Activated naive CD8-positive, alpha-beta T cell (primary cell): Measurements from ENCODE around the gene UBP1.
"Not testable (repeated sequence)": the region's sequence is repeated elsewhere in the genome, so short reads cannot be mapped to it uniquely, and the experiment has no call there.

Experiments used
- H3K27ac Mint-ChIP-seq: one replicate; pipeline ENCODE4 v1.8.0; 2021; ENCODE audit warnings: mixed read lengths
- H3K27me3 Mint-ChIP-seq: one replicate; pipeline ENCODE4 v1.8.0; 2021; ENCODE audit warnings: mixed read lengths
- H3K36me3 Mint-ChIP-seq: one replicate; pipeline ENCODE4 v1.8.0; 2021; ENCODE audit warnings: mixed read lengths
- H3K4me1 Mint-ChIP-seq: one replicate; pipeline ENCODE4 v1.8.0; 2021; ENCODE audit warnings: low read depth, mixed read lengths
- H3K4me3 Mint-ChIP-seq: one replicate; pipeline ENCODE4 v1.8.0; 2021; ENCODE audit warnings: mild to moderate bottlenecking, mixed read lengths
- H3K9me3 Mint-ChIP-seq: one replicate; pipeline ENCODE4 v1.8.0; 2021; ENCODE audit warnings: low read depth, mixed read lengths

Gene UBP1

GRCh38 chr3:33442190-33442589, 2.0 kb upstream of the UBP1 start:
- Mint-ChIP-seq H3K27ac (peak overlapping the region; percentile 100), H3K4me3 (peak overlapping the region; percentile 100), H3K4me1 (peaks cover 44% of the 10 kb centered on the region), H3K36me3 (peaks cover 2% of the 10 kb centered on the region), H3K27me3 (no peaks in the 10 kb centered on the region), H3K9me3 (no peaks in the 10 kb centered on the region)

- Mint-ChIP-seq H3K4me1 (peaks cover 44% of the 10 kb centered on the region), H3K27ac (peak overlapping the region; percentile 100), H3K4me3 (peak overlapping the region; percentile 100), H3K36me3 (peaks cover 2% of the 10 kb centered on the region), H3K27me3 (no peaks in the 10 kb centered on the region), H3K9me3 (no peaks in the 10 kb centered on the region)
Observed at GRCh38 chr3:33441225-33441976, 1.2 kb upstream of the UBP1 start.

DNA sequence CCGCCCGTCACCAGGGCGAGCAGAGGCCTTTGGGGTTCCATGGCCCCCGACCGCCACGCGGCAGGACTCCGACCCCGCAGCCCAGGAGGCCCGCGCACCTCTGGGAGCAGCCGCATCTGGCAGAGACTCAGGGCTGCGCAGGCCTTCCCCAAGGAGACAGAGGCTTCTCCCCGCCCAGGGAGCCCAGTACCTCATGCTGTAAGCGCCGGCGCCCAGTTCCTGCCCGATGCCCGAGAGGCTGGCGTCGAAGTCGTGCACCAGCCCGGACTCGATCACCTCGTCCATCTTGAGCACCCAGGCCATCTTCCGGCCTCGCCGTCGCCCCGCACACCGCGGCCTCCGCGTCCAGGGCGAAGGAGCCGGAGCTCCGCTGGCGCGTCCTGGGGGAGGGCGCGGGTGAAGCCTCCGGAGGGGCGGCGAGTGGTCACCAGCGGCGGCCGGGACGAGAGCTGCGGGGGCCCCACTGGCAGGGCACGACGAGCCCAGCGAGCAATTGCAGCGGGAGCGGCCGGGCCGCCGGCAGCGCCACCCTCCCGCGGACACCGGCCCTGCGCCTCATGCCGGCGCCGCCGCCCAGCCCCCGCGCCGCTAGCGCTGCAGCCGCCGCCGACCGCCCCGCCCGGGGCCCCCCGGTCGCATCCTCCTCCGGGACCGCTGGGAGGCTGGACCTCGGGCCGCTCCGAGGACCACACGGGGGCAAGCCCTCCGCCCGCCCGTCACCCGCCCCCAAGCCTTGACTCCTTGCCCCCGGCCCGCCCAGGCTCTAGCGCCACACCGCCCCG, 468 bp downstream of the UBP1 start:
- H3K36me3 Mint-ChIP-seq: peaks cover 2% of the 10 kb centered on the region
- no peaks in the 10 kb centered on the region for H3K27me3 Mint-ChIP-seq
- H3K27ac Mint-ChIP-seq: peak overlapping the region; percentile 93
- no peaks in the 10 kb centered on the region for H3K9me3 Mint-ChIP-seq
- H3K4me1 Mint-ChIP-seq: peaks cover 57% of the 10 kb centered on the region
- peak overlapping the region; percentile 100 for H3K4me3 Mint-ChIP-seq

- peaks cover 2% of the 10 kb centered on the region for H3K36me3 Mint-ChIP-seq
- H3K9me3 Mint-ChIP-seq: no peaks in the 10 kb centered on the region
- peak overlapping the region; percentile 93 for H3K4me3 Mint-ChIP-seq
- peak overlapping the region; percentile 93 for H3K27ac Mint-ChIP-seq
- H3K27me3 Mint-ChIP-seq: no peaks in the 10 kb centered on the region
- peaks cover 60% of the 10 kb centered on the region for H3K4me1 Mint-ChIP-seq
Observed at GRCh38 chr3:33438881-33439545, 1.2 kb downstream of the UBP1 start.

DNA sequence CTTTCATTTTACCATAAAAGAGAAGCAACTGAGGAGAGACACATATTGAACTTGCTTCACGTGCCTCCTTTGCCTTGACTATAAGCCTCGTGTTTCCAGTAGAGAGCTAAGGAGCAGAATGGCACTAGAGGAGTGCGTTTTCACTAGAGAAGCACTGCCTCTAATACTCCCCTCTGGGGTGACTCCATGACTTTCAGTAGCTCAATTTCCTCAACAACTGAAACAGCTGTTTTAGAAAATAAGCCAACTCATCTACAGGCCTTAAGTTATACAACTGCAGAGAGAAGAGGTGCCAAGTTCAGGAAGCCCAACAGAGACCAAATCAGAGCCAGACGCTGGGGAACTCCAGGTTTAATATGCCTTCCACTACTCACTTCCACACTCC, 1.9 kb downstream of the UBP1 start:
- Mint-ChIP-seq H3K9me3 (no peaks in the 10 kb centered on the region), H3K4me1 (peaks cover 67% of the 10 kb centered on the region), H3K36me3 (peaks cover 2% of the 10 kb centered on the region), H3K27me3 (no peaks in the 10 kb centered on the region), H3K4me3 (peak overlapping the region; percentile 93), H3K27ac (peak overlapping the region; percentile 93)

GRCh38 chr3:33437556-33438283, 2.5 kb downstream of the UBP1 start:
- Mint-ChIP-seq H3K36me3 (peaks cover 2% of the 10 kb centered on the region), H3K9me3 (no peaks in the 10 kb centered on the region), H3K4me3 (peak overlapping the region; percentile 93), H3K27ac (peak overlapping the region; percentile 34), H3K4me1 (peaks cover 71% of the 10 kb centered on the region), H3K27me3 (no peaks in the 10 kb centered on the region)

GRCh38 chr3:33433843-33434242, 6.4 kb downstream of the UBP1 start:
- peak overlapping the region; percentile 27 for H3K4me3 Mint-ChIP-seq
- no peaks in the 10 kb centered on the region for H3K27me3 Mint-ChIP-seq
- H3K9me3 Mint-ChIP-seq: no peaks in the 10 kb centered on the region
- H3K4me1 Mint-ChIP-seq: peaks cover 89% of the 10 kb centered on the region
- peaks cover 4% of the 10 kb centered on the region for H3K36me3 Mint-ChIP-seq
- H3K27ac Mint-ChIP-seq: no peak overlapping the region

GRCh38 chr3:33430571-33430970, 9.6 kb downstream of the UBP1 start:
- H3K9me3 Mint-ChIP-seq: no peaks in the 10 kb centered on the region
- H3K4me1 Mint-ChIP-seq: peaks cover 80% of the 10 kb centered on the region
- no peak overlapping the region for H3K4me3 Mint-ChIP-seq
- no peaks in the 10 kb centered on the region for H3K27me3 Mint-ChIP-seq
- peak overlapping the region; percentile 50 for H3K27ac Mint-ChIP-seq
- peaks cover 2% of the 10 kb centered on the region for H3K36me3 Mint-ChIP-seq

GRCh38 chr3:33430061-33430460, 10.1 kb downstream of the UBP1 start:
- H3K4me3 Mint-ChIP-seq: no peak overlapping the region
- H3K27me3 Mint-ChIP-seq: no peaks in the 10 kb centered on the region
- H3K36me3 Mint-ChIP-seq: peaks cover 2% of the 10 kb centered on the region
- no peaks in the 10 kb centered on the region for H3K9me3 Mint-ChIP-seq
- H3K27ac Mint-ChIP-seq: peak overlapping the region; percentile 50
- peaks cover 75% of the 10 kb centered on the region for H3K4me1 Mint-ChIP-seq

GRCh38 chr3:33429306-33429705, 10.9 kb downstream of the UBP1 start:
- not testable (repeated sequence) for H3K9me3 Mint-ChIP-seq, H3K36me3 Mint-ChIP-seq, H3K27me3 Mint-ChIP-seq
- peaks cover 70% of the 10 kb centered on the region for H3K4me1 Mint-ChIP-seq
- H3K4me3 Mint-ChIP-seq: peak overlapping the region; percentile 46
- H3K27ac Mint-ChIP-seq: peak overlapping the region; percentile 23

DNA sequence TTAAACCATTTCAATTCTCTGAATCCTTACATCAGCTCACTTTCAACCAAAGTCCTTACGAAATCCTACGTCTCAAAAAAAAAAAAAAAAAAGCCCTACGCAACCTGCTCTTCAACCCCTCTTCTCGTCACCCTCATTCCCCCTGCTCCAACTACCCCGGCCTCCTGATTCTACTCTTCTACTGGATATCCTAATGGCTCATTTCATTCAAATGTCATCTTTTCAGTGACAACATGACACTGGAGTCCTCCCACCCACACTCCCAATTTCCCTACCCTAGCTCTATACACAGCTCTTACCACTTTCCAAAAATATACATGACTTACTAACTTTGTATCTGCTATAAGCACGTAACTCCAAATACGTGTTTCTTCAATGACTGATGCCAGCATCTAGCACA, 11.5 kb downstream of the UBP1 start:
- Mint-ChIP-seq H3K4me3 (no peak overlapping the region), H3K27me3 (no peaks in the 10 kb centered on the region), H3K27ac (peak overlapping the region; percentile 23), H3K9me3 (no peaks in the 10 kb centered on the region), H3K4me1 (peaks cover 66% of the 10 kb centered on the region), H3K36me3 (peaks cover 2% of the 10 kb centered on the region)

DNA sequence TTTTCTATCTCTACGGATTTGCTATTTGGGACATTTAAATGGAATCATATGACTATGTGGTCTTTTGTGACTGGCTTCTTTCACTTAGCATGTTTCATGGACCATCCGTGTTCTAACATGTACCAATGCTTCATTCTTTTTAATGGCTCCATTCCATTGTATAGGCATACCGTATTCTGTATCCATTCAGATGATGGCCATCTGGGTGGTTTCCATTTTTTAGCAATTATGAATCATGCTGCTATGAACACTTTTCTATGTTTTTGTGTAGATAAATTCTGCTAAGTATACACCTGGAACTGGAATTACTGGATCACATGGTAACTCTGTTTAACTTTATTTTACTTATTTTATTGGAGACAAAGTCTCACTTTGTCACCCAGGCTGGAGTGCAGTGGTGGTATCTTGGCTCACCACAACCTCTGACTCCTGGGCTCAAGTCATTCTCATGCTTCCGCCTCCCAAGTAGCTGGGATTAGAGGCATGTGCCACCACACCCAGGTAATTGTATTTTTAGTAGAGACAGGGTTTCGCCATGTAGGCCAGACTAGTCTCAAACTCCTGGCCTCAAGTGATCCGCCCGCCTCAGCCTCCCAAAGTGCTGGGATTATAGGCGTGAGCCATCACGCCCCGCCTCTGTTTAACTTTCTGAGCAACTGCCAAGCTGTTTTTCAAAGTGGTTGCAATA, 13.4 kb downstream of the UBP1 start:
- Mint-ChIP-seq H3K9me3 (no peaks in the 10 kb centered on the region), H3K27me3 (no peaks in the 10 kb centered on the region), H3K4me3 (no peak overlapping the region), H3K4me1 (peaks cover 51% of the 10 kb centered on the region), H3K36me3 (no peaks in the 10 kb centered on the region), H3K27ac (no peak overlapping the region)

DNA sequence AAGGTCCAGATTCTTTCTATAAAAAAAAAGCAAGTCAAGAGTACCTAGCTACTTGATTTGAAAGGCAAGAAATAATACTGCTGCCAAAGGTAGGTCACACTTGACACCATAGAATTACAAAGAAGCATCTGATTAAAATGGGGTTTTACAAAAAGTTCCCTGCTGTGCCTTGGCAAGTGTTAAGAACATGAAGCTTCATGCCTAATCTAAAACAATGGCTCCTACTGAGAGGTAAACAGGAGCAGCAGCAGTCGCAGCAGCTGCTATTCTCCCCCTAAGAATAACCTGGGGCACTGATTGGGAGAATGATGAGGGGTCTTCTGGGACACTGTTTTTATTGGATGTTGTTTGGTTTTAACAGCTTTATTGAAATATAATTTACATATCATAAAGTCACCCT, 14.1 kb downstream of the UBP1 start:
- Mint-ChIP-seq H3K27me3 (no peaks in the 10 kb centered on the region), H3K27ac (no peak overlapping the region), H3K36me3 (peaks cover under 1% of the 10 kb centered on the region), H3K4me1 (peaks cover 44% of the 10 kb centered on the region), H3K4me3 (no peak overlapping the region), H3K9me3 (no peaks in the 10 kb centered on the region)

GRCh38 chr3:33425453-33425852, 14.8 kb downstream of the UBP1 start:
- Mint-ChIP-seq H3K4me1 (peaks cover 41% of the 10 kb centered on the region), H3K4me3 (no peak overlapping the region), H3K36me3 (peaks cover 2% of the 10 kb centered on the region), H3K27me3 (no peaks in the 10 kb centered on the region), H3K9me3 (no peaks in the 10 kb centered on the region), H3K27ac (no peak overlapping the region)
